Peyer's patch (tissue), 4 donors: ENCODE results near the gene RAB11FIP2. TPM values are rescaled to one million over a fixed set of nuclear protein-coding genes. Genes with fewer than 3 reads are reported as not detected.

Experiments
- DNase-seq, 3 donors: peaks; one replicate each; pipeline ENCODE4 v3.0.0-alpha.2; 2017 to 2019
- H3K27ac ChIP-seq, 4 donors: fragments of 200-600 bp; sonication (generic); one replicate each; pipeline ENCODE4 v1.5.1; 2016 to 2019
- H3K27me3 ChIP-seq, 2 donors: fragments of 200-600 bp; sonication (generic); one replicate each; pipeline ENCODE4 v1.5.1; 2019
- H3K36me3 ChIP-seq, 3 donors: fragments of 200-600 bp; sonication (generic); one replicate each; pipeline ENCODE4 v1.5.1; 2016 to 2019
- H3K4me1 ChIP-seq, 4 donors: fragments of 200-600 bp; sonication (generic); one replicate each; pipeline ENCODE4 v1.5.1; 2016 to 2019
- H3K4me3 ChIP-seq, 4 donors: fragments of 200-600 bp; sonication (generic); 1 replicate in 3 of 4; 2 replicates in 1 of 4; pipeline ENCODE4 v1.5.1; 2016 to 2019; ENCODE audit warnings: mild to moderate bottlenecking in 1 of 4
- H3K9me3 ChIP-seq, 4 donors: fragments of 200-600 bp; sonication (generic); one replicate each; pipeline ENCODE4 v1.5.1; 2016 to 2019; ENCODE audit warnings: mild to moderate bottlenecking in 1 of 4
- POLR2A ChIP-seq, 2 donors: fragments of 450-650 bp; IDR thresholded peaks; one replicate each; pipeline ENCODE4 v1.5.1; 2017; ENCODE audit warnings: antibody characterized with exemption in 2 of 2, mild to moderate bottlenecking in 2 of 2, moderate library complexity in 2 of 2
- total RNA-seq, 4 donors: library from RNA; depleted of rRNA; stranded (reverse); fragments of >200 nt; gene quantifications; one replicate each; pipeline ENCODE4 v1.1.0, GENCODE V29; 2016
- TF ChIP-seq, protein P1 (sequence below), 6 experiments: fragments of 450-650 bp in 4 of 6; fragments of 200-600 bp in 2 of 6; sonication (generic) in 1 of 6; IDR thresholded peaks; one replicate each; pipeline ENCODE4 v1.5.1; 2017 to 2019; ENCODE audit warnings: antibody characterized with exemption in 6 of 6, mild to moderate bottlenecking in 3 of 6, moderate library complexity in 1 of 6

RAB11FIP2 gene
- total RNA-seq, 4 donors from 2014 or later: 7.4 to 42.9 (median 16.2) TPM

DNA sequence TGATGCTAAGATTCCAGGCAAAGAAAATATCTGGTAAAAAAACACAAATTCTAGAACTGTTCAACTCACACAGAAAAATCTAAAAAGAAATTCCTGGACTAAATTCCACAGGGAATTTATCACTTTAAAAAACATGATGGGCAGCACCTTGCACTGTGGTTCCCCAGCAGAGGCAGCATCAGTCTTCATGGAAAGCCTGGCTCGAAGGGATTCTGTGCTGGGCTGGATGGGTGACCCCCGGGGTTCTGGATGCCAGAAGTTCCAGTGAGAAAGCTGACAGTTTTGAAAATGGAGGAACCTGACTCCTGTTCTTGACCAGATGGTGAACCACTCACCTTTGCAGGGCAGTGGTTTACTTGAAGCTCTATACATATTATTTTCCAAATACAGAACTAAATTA, 52.0 kb downstream of the RAB11FIP2 start:
- Histone ChIP-seq H3K36me3 (no peaks in the 10 kb centered on the region), H3K27me3 (no peaks in the 10 kb centered on the region), H3K27ac (no peak overlapping the region), H3K9me3 (no peaks in the 10 kb centered on the region), H3K4me3 (no peak overlapping the region), H3K4me1 (no peaks in the 10 kb centered on the region)
- no peak for DNase-seq
- TF ChIP-seq POLR2A (IDR thresholded peaks at IDR 0.05): no peak
- TF ChIP-seq, protein P1, sequence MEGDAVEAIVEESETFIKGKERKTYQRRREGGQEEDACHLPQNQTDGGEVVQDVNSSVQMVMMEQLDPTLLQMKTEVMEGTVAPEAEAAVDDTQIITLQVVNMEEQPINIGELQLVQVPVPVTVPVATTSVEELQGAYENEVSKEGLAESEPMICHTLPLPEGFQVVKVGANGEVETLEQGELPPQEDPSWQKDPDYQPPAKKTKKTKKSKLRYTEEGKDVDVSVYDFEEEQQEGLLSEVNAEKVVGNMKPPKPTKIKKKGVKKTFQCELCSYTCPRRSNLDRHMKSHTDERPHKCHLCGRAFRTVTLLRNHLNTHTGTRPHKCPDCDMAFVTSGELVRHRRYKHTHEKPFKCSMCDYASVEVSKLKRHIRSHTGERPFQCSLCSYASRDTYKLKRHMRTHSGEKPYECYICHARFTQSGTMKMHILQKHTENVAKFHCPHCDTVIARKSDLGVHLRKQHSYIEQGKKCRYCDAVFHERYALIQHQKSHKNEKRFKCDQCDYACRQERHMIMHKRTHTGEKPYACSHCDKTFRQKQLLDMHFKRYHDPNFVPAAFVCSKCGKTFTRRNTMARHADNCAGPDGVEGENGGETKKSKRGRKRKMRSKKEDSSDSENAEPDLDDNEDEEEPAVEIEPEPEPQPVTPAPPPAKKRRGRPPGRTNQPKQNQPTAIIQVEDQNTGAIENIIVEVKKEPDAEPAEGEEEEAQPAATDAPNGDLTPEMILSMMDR (IDR thresholded peaks at IDR 0.05): no peak

- no peak for TF ChIP-seq POLR2A (IDR thresholded peaks at IDR 0.05)
- TF ChIP-seq, protein P1 (IDR thresholded peaks at IDR 0.05): no peak
- no peak overlapping the region for H3K4me3 ChIP-seq
Measured at GRCh38 chr10:117993166-117993565, 53.6 kb downstream of the RAB11FIP2 start.

DNA sequence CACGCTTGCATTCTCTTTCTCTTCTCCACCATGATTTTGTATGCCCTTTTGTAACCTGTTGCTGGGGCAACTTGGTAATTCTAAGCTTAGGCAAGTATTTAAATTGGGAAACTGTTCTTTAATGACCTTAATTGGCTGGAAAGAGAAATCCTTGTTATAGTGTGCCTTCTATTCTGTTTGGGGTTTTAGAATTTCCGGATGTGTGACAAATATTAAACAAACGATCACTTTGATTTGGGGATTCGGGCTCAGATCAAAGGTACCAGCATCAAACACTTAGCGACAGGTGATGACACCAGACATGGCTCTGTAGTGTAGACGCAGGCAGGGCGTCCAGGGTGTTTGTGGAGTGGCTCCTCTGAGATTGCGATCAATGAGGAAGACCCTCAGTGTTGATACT, 55.0 kb downstream of the RAB11FIP2 start:
- no peaks in the 10 kb centered on the region for H3K4me1 ChIP-seq
- no peaks in the 10 kb centered on the region for H3K27me3 ChIP-seq
- H3K36me3 ChIP-seq: no peaks in the 10 kb centered on the region
- no peaks in the 10 kb centered on the region for H3K9me3 ChIP-seq
- DNase-seq: no peak
- no peak overlapping the region for H3K4me3 ChIP-seq
- TF ChIP-seq, protein P1 (IDR thresholded peaks at IDR 0.05): no peak
- no peak for TF ChIP-seq POLR2A (IDR thresholded peaks at IDR 0.05)
- no peak overlapping the region for H3K27ac ChIP-seq

More at GRCh38 chr10:117993166-117993565, 53.6 kb downstream of the RAB11FIP2 start:
- no peak for DNase-seq
- Histone ChIP-seq H3K9me3 (no peaks in the 10 kb centered on the region), H3K27me3 (no peaks in the 10 kb centered on the region), H3K36me3 (no peaks in the 10 kb centered on the region), H3K27ac (no peak overlapping the region), H3K4me1 (no peaks in the 10 kb centered on the region)

DNA sequence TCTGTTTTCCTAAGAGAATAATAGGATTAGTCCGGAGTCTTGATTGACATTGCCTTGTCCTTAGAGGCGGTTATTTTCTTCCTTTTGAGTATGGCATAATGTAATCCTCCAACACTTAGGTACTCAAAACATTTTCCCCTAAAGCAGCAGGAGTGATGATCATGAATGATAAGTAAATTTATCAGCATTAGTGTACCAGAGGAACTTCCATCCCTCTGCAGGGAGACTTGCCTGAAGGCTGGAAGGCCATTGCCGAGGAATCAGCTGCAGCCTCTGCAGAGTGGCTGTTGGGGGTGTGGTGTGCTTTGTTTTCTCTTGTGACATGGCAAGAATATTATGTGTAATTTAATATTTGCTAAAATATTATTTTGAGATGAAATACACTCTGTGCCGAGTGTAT, 56.8 kb downstream of the RAB11FIP2 start:
- Histone ChIP-seq H3K36me3 (no peaks in the 10 kb centered on the region), H3K4me3 (no peak overlapping the region), H3K27ac (no peak overlapping the region), H3K9me3 (no peaks in the 10 kb centered on the region), H3K4me1 (no peaks in the 10 kb centered on the region), H3K27me3 (no peaks in the 10 kb centered on the region)
- DNase-seq: no peak
- no peak for TF ChIP-seq POLR2A (IDR thresholded peaks at IDR 0.05)
- TF ChIP-seq, protein P1 (IDR thresholded peaks at IDR 0.05): no peak

- no peak for TF ChIP-seq POLR2A (IDR thresholded peaks at IDR 0.05)
- TF ChIP-seq, protein P1 (IDR thresholded peaks at IDR 0.05): no peak
- Histone ChIP-seq H3K36me3 (no peaks in the 10 kb centered on the region), H3K4me3 (no peak overlapping the region), H3K4me1 (no peaks in the 10 kb centered on the region), H3K27ac (no peak overlapping the region), H3K9me3 (no peaks in the 10 kb centered on the region), H3K27me3 (no peaks in the 10 kb centered on the region)
- no peak for DNase-seq
Measured at GRCh38 chr10:117988814-117989213, 57.9 kb downstream of the RAB11FIP2 start.
